CD4-positive, alpha-beta T cell treated with Interleukin-6 for 4 hours (primary cell): Measurements from ENCODE around the gene CCDC174.

Experiments used
- DNase-seq: peaks from one replicate; pipeline ENCODE4 v3.0.0-alpha.2; 2020; ENCODE audit warnings: mixed read lengths

CCDC174 gene

DNA sequence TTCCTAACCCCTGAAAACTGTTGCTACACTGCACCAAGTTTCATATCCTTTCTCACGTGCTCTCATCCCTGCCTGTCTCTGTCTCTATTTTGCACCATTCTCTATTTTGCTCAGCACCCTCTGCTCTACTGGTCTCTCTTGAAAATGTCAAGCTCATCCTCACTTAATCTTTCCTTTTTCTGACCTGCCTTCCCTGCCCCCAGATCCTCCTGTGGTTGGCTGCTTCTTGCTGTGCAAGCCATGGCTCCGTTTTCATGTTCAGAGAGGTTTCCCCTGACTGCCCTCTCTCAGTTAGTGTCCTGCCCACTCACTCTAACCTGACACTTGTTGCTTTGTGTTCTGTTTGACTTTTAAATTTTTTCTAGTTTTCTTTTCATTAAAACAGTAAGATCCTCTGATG lies 6.0 kb downstream of the CCDC174 start:
- DNase-seq = no peak

DNA sequence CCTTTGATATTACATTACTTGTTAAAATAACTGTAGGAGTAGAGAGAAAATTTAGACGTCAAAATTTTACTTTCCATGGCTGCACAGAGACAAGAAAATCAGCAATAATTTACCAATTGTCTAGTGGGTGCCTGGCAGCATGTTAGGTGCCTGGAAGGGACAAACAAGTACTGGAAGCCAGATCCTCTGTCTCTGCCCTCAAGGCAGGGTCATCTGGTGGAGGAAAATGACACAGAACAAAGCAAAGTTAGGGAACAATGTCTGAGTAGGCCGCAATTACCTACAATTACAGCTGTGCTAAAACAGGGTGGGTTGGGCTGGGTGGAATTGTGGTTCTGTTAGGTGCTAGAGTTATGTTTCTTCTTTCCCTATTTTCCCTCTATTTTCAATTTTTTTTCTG lies 7.4 kb downstream of the CCDC174 start:
- DNase-seq = no peak

DNA sequence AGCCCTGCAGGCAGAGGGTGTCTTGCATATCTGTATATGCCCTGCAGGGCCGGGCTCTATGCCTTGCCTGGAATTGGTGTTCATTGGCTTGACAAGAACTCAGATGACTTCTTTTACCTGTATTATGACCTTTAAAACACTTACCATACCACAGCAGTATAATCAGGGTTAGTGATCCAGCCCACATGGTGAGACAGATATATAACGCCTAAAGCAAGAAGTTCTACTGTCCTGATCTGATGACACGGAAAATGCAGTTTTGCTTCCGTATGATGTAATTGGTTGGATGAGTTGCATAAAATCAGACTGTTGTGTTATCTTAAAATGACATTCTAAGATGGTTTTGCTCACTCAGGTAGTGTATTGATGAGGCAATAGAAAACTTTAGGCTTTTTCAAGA lies 9.4 kb downstream of the CCDC174 start:
- no peak for DNase-seq

DNA sequence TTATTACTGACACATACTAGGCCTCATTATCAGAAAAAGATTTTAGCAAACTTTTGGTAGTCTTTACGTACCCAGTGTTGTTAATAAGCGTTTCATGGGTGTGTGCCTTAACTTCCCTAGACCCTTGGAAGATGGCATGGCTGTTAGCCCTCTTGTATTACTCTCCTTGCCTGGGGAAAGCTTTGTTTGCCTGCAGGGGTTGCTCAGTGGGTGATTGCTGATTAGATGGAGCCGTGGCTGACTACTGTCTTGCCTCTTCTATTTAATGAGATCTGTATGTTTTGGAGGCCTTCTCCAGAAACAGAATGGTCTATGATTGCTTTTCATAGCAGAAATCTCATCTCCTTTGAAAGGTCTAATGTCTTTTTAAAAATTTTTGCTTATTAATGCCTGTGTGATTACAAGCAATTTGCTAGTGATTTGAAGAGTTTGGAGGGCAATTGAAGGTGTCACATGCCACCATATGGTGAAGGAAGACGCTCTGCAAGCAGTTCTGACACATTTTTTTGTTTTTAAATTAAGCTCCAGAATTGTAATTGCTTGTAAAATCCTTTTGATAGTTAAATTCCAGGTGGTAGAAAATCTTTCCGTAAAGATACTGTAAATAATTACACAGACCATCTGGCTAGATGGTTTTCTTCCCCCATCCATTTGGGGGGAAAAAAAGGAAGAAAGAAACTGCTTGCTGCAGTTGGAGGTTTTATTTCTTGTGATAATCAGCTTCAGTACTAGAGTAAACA lies 12.0 kb downstream of the CCDC174 start:
- no peak for DNase-seq

DNA sequence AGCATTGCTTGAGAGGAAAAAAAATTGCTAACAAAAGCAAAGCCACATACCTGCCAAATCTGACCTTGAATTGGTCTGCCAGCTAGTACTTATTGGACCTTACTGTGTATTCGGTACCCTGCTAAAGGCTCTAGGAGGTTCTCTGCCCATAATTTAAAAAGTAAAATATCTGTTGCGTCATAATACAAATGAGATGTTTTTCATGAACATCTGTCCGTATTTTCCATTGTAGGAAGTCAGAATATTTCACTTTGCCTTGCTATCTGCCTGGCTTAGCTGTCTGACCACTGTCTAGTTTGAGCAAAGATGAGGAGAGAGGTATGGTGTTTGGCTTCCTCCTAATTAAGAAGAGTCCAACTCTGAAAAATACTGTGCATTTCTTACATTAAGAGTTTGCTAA lies 12.6 kb downstream of the CCDC174 start:
- DNase-seq = no peak

DNA sequence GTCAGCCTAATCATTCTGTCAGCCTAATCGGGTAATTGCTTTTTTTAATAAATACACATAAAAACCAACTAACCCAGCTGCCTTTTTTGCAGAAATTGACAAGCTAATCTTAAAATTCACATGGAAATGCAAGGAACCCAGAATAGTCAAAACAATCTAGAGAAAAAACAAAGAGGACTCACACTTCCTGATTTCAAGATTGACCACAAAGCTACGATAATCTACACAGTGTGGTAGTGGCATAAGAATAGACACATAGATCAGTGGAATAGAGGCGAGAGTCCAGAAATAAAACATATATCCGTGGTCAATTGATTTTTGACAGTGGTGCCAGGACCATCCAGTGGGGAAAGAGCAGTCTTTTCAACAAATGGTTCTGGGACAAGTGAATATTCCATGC lies 21.0 kb downstream of the CCDC174 start:
- DNase-seq = no peak

DNA sequence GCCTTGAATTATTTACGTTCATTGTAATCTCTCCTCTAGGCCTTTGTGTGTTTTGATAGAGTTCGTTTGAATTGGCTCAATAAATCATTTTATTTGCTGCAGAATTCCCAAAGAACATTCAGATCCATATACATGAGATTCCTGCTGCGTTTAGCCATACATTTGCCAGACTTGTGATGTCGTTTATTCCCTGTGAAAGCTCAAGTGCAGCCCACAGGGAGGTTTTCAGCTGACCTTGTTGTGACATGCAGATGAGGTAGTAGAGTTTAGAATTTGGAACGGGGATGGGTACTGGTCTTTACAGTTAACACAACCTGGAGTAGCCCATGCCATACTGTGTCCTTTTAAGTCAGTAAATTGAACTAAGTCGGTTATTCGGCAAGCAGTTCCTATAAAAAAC lies 23.3 kb downstream of the CCDC174 start, which contains the start of gene C3orf20:
C3orf20 (plus strand) TSS at position 301 of the 400 bp plus-strand sequence. CDS start 7,573 bp downstream, outside the sequence.
- no peak for DNase-seq

DNA sequence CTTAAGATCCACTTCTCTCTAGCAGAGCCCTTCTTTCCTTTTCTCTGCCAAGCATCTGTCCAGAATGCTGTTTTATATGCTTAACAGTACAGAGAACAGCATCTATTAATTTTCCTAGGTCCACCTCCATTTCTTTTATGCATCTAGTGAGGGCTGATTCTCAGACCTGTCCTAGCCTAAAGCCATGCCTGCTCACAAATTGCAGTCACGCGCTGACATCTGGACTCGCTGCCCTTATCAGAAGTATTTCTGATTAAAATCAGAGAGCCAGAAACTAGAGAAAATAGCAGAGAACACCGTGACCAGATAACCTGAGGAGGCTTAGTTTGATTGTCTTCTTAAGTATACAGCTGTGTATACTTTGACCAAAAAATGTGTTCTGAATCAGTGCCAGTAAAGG lies 25.3 kb downstream of the CCDC174 start:
- no peak for DNase-seq

DNA sequence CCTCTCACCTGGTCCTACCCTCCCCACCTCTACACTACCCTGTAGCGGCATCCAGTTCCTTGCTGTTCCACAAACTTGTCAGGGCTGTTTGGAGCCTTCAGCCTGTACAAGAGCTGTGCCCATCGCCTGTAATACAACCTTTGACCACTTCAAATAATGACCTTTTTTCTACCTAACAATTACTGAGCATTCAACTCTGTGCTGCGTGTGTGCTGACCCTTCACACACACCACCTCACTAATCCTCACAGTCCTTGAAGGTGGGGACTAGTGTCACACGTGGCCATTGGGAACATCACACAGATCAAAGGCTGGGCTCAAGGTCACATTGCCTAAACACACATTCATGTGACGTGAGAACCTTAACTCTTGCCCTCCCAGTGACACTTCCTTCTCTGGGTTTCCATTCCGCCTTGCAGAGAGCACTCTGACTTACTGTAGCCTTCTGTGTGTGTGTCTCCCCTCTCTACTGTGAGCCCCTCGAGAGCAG lies 26.5 kb downstream of the CCDC174 start:
- no peak for DNase-seq

DNA sequence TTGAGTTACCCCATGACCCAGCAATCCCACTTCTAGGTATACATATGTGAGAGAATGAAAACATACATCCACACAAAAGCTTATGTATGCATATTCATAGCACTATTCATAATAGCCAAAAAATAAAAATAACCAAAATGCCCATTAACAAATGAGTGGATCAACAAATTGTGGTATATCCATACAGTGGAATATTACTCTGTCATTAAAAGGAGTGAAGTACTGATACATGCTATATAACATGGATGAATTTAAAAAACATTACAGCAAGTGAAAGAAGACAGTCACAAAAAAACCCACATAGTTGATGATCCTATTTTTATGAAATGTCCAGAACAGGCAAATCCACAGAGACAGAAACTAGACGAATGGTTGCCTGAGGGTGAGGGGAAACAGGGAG lies 28.6 kb downstream of the CCDC174 start:
- DNase-seq = no peak

DNA sequence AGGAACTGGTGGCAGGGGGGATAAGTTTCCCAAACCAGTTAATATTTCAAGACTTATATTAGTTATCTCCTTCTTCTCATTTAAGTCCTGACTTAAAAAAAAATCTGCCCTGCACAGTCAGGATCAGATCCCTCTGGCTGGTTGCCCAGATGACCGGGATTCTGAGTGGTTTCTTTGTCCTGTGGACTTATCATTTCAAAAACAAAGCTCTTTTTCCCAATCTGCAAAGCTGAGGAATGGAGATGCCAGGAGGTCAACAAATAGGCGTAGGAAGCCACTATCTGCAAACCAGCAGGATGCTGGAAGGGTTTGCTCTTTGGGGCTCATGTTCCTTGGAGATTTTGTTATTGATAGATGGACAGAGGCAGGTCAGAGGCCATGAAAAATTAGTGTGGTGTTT lies 29.2 kb downstream of the CCDC174 start:
- DNase-seq = no peak

DNA sequence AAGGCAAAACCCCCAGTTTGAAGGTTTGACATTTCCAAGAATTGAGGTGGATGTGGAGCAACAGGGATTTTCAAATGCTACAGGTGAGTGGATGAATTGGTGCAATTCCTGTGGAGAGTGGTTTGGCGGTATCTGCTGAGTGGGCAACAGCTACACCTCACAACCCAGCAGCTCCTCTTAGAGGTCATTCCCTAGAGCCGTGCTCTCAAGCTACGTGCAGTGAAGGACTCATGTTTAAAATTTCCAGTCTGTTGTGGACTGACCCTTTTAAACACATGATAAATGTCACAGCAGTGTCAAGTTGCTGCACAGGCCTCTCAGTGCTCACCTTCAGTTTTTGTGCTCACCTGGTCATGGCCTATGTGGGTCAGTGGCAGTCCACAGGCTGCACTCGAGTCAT lies 32.9 kb downstream of the CCDC174 start:
- no peak for DNase-seq

DNA sequence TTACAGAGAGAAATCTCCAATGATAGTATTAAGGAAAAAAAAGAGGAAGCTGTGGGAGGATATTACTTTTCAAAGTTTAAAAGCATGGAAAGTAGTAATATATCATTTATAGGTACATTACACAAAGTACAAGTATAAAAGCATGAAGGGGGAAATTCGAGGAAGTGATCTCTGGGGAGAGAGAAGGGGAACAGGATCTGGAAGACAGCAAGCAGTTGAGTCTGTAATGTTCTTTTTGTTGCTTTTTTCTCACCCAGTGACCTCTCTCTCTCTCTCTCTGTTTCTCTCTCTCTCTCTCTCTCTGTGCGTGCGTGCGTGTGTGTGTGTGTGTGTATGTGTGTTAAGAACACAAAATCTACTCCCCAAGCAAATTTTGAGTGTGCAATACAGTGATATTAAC lies 33.6 kb downstream of the CCDC174 start:
- no peak for DNase-seq

DNA sequence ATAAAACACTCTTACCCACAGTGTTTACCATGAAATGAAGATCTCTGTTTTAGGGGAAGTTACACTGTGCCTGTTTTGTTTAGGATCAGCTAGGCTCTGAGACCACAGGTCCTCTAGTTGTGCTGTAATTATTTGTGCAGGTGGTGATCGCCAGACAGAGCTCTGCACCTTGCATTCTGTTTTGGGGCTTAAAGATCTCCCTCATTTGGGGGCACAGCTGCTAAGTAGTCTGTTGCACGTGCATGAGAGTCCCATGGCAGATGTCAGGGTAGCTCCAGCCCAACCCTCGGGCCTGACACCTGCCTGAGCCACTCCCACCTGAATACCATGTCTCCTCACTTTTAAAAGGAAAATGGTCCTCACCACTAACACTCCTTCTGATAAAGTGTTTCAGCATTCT lies 35.8 kb downstream of the CCDC174 start:
- no peak for DNase-seq

DNA sequence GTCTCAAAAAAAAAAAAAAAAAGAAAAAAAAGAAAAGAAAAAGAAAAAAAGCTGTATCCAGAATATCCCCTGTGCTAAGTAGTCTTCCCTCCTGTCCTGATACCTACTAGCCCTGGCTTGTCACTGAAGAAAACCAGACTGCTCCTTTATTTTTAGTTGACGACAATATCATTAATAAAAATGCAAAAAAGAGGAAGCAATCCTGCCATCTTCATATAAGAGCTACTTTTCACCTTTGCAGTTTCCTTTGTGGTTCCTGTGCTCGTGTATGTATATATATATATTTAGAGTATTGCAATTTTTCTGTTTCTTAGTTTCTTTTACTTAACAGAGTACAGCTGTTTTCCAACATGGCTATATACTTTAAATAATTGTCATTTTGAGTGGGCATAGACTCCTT lies 37.0 kb downstream of the CCDC174 start:
- DNase-seq = no peak

DNA sequence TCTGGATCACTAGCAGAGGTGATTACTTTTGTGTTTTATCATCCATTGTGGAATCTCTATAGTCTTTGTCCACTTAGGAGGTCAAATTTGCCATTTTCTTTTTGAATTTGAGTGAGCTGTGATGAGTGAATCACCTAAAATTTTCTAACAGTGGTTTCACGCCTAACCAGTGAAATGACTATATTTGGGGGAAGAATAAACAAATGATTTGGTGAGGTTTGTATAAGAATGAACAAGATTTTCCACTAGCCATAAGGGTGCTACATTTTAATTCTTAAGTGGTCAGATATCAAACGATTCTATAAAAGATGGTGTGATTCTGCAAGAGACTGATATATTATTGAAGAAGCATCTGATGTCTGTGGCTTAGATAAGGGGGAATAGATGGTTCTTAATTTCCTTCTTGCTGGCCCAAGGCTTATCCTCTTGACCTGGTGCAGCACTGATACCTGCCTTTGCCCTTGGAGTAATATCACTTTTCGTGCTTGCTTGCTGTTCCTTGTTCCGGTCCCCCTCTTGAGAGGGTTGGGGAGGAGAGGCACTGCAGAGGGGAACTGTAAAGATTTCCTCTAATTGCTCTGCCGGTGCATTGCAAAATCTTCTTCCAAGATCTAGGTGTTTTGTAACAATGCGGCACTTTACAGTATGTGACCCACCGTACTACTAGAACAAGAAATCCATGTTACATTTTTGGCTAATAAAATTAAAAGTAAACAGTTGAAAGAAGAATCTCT lies 37.9 kb downstream of the CCDC174 start:
- DNase-seq = no peak

DNA sequence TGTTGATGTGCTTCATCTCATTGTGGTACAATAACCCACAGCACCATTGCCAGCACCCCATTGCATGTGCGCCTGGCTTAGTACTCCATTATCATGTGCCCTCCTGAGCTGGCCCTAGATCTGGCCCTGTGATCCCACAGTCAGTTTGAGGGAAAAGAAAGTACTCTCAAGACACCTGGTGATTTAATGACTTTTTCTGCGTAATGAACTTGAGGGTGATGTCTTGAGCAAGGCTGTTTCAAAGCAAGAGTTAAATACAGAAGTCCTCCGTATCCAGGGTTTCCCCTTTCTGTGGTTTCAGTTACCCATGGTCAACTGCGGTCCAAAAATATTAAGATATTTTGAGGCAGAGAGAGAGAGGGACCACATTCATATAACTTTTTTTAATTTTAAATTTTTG lies 39.7 kb downstream of the CCDC174 start:
- no peak for DNase-seq

DNA sequence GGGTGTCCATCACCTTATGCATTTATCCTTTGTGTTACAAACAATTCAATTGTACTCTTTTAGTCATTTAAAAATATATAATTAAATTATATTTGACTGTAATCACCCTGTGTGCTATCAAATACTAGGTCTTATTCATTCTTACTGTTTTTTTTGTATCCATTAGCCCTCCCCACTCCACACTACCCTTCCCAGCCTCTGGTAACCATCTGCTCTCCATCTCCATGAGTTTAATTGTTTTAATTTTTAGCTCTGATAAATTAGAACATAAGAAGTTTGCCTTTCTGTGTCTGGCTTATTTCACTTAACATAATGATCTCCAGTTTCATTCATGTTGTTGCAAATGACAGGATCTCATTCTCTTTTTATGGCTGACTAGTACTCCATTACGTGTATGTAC lies 40.2 kb downstream of the CCDC174 start:
- DNase-seq = no peak

DNA sequence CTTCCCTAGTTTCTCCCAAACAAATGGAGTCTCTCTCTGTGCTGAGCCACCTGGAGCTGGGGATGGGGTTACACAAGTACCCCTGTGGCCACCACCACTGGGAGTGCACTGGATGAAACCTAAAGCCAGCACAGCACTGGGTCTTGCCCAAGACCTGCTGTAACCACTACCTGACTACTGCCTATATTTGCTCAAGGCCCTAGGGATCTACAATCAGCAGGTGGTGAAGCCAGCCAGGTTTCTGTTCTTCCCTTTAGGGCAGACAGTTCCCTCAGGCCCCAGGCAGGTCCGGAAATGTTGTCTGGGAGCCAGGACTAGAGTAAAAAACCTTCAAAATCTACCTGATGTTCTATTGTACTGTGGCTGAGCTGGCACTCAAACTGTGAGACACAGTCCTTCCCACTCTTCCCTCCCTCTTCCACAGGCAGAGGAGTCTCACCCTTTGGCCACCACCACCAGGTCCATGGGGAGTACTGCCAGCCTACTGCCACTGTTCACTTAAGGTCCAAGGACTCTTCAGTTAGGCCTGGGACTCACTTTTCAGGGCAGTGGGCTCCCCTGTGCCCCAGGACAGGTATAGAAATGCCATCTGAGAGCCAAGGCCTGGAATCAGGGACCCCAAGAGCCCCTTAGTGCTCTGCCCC lies 47.2 kb downstream of the CCDC174 start:
- DNase-seq = no peak

DNA sequence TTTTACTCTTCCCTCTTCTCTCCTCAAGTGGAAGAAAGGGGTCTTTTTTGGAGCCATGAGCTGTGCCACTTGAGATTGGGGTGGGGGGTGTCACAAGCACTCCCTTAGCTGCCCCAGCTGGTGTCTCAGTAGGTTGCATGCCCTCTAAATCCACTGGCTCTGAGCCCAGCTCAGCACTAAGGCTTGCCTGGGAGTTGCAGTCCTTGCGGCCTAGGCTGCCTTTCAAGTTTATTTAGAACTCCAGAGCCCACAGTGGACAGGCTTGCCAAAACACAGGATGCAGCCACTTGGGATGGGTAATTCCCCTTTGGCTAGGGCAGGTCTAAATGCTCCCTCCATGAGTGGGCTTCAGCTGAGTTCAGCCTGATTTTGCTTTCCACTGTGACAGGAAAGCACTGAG lies 48.1 kb downstream of the CCDC174 start:
- DNase-seq = no peak

DNA sequence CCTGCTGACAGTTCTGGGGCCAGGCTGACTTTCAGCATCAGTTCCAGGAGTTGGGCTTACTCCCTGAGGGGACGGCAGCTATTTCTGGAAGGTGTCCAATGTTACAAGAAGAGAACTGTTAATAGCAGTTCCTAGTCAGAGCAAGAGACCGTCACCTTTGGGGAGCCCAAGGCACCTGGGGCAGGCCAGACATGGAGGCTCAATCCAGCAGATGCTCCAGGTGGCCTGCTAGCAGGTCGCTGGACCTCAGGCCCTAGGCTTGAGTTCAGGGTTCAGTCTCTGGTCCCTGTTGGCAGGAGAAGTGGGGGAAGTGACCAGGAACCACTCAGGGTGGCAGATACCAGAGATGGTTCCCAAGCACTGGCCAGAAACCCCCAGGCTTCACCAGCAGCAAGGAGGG lies 49.3 kb downstream of the CCDC174 start:
- no peak for DNase-seq

DNA sequence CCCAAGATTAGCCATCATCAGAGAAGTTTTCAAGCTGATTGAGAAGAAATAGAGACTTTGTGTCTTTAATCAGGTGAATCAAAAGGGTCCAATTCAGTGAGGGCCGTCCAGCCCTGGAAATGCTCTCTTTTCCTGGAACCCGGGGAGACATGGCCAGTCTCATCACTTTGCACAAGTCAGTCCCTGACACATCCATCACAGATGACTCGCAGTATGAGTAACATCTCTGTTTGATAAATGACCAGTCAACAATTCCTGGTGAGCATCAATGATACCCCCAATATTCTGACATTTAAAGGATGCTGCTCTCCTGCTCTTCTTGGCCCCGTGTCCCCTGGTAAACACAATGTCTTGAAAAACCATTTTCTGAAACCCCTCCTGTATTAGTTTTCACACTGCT lies 50.1 kb downstream of the CCDC174 start:
- DNase-seq = no peak

DNA sequence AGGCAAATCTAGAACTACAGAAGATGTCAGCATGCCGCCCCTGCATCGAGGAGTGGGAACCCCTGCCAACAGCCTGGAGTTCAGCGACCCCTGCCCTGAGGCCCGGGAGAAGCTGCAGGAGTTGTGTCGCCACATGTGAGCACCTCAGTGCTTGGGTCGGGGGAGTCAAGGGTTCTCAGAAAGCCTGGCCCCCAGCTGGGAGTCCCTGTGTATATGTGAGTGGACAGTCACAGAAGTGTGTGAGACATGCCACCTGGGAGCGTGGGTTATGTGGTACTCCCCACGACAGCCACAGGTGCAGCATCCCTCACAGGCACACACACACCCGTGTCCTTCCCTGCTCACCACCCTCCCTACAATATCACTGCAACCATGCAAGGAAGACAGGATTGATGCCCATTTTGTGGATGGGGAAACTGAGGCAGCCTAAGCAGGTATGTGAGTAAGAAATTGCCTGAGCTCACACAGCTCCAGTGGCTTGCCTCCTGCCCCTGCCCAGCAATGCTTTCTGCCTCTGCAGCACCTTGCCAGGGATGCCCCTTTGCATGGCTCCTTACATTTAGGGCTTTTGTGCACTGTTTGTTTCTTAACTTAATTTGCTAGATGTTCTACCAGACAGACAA lies 51.7 kb downstream of the CCDC174 start:
- no peak for DNase-seq

DNA sequence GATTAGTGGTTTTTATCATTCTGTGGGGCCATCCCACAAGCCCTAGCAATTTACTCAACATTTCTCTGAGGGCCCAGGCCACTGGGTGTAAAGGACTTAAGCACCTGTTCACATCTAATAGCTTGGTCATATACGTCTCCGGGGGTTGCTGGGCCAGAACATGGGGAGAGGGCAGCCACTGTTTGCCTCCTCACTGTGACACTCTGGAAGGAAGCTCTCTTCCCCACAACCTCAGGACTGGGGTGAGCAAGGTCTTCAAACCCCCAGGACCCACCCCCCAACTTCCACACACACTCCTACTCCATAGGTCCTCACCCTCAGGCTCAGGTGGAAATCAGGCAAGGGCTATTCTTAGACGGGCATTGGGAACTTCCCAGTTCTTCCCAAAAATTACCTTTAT lies 52.2 kb downstream of the CCDC174 start:
- no peak for DNase-seq
